ENCODE results near the gene DGKI.

DNA sequence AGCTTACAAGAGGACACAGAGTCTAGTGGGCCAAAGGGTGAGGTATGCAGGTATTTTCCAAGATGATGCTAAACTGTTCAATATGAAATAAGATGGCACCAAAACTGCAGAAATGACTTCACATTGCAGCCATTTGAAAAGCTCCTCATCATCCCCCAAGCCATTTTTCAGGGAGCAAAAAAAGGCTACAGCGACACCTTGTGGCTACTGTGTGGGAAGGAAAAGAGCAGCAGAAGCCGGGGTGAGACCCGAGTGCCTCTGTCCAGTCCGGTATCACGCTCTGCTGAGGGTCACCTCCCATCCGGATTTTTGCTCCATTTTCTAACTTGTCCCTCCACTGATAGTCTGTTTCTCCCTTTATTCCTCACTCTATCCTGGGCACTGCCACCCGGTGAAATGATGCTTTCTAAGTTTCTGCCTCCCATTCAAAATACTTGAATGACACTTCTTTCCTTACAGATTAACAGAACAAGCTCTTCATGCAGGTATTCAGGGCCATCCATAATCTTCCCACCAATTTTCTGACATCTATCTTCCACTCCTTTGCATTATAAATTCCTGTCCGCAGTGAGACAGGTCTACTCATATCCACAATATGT, 220.2 kb downstream of the DGKI start:
- peak; percentile 65 for TF ChIP-seq RAD21 (IDR thresholded peaks at IDR 0.05; ENCODE audit: low read depth)
- TF ChIP-seq, protein P1, sequence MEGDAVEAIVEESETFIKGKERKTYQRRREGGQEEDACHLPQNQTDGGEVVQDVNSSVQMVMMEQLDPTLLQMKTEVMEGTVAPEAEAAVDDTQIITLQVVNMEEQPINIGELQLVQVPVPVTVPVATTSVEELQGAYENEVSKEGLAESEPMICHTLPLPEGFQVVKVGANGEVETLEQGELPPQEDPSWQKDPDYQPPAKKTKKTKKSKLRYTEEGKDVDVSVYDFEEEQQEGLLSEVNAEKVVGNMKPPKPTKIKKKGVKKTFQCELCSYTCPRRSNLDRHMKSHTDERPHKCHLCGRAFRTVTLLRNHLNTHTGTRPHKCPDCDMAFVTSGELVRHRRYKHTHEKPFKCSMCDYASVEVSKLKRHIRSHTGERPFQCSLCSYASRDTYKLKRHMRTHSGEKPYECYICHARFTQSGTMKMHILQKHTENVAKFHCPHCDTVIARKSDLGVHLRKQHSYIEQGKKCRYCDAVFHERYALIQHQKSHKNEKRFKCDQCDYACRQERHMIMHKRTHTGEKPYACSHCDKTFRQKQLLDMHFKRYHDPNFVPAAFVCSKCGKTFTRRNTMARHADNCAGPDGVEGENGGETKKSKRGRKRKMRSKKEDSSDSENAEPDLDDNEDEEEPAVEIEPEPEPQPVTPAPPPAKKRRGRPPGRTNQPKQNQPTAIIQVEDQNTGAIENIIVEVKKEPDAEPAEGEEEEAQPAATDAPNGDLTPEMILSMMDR (IDR thresholded peaks at IDR 0.05 in 2 of 3, conservative IDR thresholded peaks at IDR 0.05 in 1 of 3; ENCODE audit: borderline replicate concordance in 1 of 3, insufficient read depth in 1 of 3, low read depth in 2 of 3, low read length in 2 of 3): peak; percentile 50 to 83 (median 76); a peak in 5 of 6 replicates
- TF ChIP-seq ZFX (IDR thresholded peaks at IDR 0.05): no peak
- no peak for TF ChIP-seq POLR2AphosphoS5 (IDR thresholded peaks at IDR 0.05; ENCODE audit: low read depth, low read length)

All from HCT116 (cell line).